GM19193 (cell line): ENCODE data around the gene CCS.

ENCODE experiments used
- POLR2A ChIP-seq: IDR thresholded peaks from 4 replicates; pipeline ENCODE4 v1.6.1; 2011; ENCODE audit not compliant: insufficient read depth, insufficient read length; ENCODE audit errors: extremely low read depth

The CCS gene

GRCh38 chr11:66570850-66571180 lies 22.2 kb upstream of the CCS start:
- no peak for TF ChIP-seq POLR2A

- TF ChIP-seq POLR2A, result no peak
Measured at GRCh38 chr11:66579017-66579606, 13.9 kb upstream of the CCS start.

GRCh38 chr11:66580803-66581202 lies 12.2 kb upstream of the CCS start:
- TF ChIP-seq POLR2A, result no peak

GRCh38 chr11:66581261-66581660 lies 11.7 kb upstream of the CCS start:
- no peak for TF ChIP-seq POLR2A

- TF ChIP-seq POLR2A, result no peak
Measured at GRCh38 chr11:66586136-66586535, 6.8 kb upstream of the CCS start.

- no peak for TF ChIP-seq POLR2A
Measured at GRCh38 chr11:66589996-66590675, 2.8 kb upstream of the CCS start.

GRCh38 chr11:66591175-66591574 lies 1.8 kb upstream of the CCS start:
- no peak for TF ChIP-seq POLR2A

- TF ChIP-seq POLR2A, result no peak
Measured at GRCh38 chr11:66593303-66593635, 284 bp downstream of the CCS start.

- no peak for TF ChIP-seq POLR2A
Measured at GRCh38 chr11:66593650-66594049, 665 bp downstream of the CCS start.

GRCh38 chr11:66595245-66595904 lies 2.4 kb downstream of the CCS start:
- no peak for TF ChIP-seq POLR2A

GRCh38 chr11:66598993-66599392 lies 6.0 kb downstream of the CCS start:
- no peak for TF ChIP-seq POLR2A

- TF ChIP-seq POLR2A, result no peak
Measured at GRCh38 chr11:66600219-66600618, 7.2 kb downstream of the CCS start.

- no peak for TF ChIP-seq POLR2A
Measured at GRCh38 chr11:66600631-66601233, 7.7 kb downstream of the CCS start.

- no peak for TF ChIP-seq POLR2A
Measured at GRCh38 chr11:66603072-66603471, 10.1 kb downstream of the CCS start.

- TF ChIP-seq POLR2A, result no peak
Measured at GRCh38 chr11:66604155-66604554, 11.2 kb downstream of the CCS start.
